ENCODE measurements around the gene CTIF.

The CTIF gene

DNA sequence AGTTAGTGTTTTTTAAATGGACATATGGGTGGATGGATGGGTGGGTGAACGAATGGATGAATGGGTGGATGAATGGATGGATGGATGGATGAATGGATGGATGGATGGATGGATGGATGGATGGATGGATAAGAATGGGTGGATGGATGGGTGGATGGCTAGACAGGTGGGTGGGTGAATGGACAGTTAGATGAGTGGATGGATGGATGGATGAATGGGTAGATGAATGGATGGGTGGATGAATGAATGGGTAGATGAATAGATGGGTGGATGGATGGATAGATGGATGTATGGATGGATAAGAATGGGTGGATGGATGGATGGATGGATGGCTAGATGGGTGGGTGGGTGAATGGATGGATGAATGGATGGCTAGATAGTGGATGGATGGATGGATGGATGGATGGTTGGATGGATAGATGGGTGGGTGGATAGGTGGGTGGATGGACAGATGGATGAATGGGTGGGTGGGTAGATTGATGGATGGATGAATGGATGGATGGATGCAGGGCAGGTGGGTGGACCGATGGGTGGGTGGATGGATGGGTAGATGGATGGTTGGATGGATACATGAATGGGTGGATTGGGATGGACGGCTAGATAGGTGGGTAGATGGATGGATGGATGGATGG lies 64.0 kb downstream of the CTIF start:
- DNase-seq (ENCODE audit: low spot score) = no peak

- DNase-seq (ENCODE audit: low spot score) = peak; percentile 33
Observed at GRCh38 chr18:48605408-48605845, 66.6 kb downstream of the CTIF start.

DNA sequence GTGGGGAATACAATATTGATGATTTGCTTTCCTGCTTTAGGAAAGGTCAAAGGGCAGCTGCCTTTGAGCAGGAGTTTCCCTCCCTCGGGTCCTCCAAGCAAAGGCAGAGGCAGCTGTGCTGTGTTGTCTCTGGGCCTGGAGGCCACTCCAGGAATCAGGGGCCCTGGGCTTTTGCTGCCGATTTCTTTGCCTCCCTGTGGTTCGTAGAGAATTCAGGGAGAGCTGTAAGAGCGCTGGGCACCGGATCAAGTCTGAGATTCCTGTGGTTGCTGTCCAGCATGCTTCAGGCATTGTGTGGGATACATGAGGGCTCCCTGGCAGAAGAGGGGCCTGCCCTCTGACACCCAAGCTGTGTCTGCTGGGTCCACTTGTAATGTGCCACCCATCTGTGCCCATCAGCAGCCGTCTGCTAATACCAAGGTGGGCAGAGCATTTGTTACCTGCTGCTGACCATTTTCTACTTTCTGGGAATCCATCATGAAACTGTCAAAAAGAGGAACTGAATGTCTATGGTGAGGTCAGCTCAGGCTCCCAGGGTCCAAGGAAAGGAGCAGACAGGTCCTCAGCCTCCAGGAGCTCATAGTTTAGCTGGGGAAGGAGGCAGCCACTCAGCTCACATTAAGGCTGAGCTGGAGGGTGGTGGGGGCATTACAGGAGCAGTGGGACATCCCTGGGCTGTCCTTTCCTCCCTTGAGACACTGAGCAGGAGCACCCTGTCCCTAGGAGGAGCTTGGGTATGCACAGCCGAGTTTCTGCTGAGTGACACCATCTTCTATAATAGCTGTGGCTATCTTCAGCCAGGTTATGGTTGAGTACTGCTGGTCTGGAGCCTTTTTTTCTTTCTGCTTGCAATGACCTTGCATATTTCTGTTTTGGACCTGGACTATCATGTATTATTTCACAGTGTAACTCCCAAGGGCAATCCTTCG lies 68.5 kb downstream of the CTIF start:
- no peak for DNase-seq (ENCODE audit: low spot score)

GRCh38 chr18:48608581-48608980 lies 69.8 kb downstream of the CTIF start:
- no peak for DNase-seq (ENCODE audit: low spot score)

- no peak for DNase-seq (ENCODE audit: low spot score)
Observed at GRCh38 chr18:48609114-48609513, 70.3 kb downstream of the CTIF start.

GRCh38 chr18:48609820-48610815 lies 71.3 kb downstream of the CTIF start:
- no peak for DNase-seq (ENCODE audit: low spot score)

DNA sequence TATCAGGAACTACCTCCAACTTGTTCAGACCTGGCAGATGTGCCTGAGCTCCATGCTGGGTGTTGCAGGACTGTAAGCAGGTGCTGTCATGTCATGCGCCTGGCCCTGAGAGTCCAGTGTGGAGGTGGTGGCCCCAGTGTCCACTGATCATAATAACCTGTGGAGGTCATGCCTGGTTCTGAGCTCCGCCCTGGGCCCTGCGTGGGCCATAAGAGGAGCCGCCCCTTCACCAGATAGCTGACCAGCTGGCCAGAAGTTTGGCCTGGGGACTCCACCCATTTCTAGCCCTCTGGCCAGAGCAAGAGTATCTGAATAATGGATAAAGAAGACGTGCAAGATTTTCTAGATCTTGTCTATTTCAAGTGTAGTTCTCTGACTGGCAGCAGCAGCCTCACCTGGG lies 72.4 kb downstream of the CTIF start:
- no peak for DNase-seq (ENCODE audit: low spot score)

DNA sequence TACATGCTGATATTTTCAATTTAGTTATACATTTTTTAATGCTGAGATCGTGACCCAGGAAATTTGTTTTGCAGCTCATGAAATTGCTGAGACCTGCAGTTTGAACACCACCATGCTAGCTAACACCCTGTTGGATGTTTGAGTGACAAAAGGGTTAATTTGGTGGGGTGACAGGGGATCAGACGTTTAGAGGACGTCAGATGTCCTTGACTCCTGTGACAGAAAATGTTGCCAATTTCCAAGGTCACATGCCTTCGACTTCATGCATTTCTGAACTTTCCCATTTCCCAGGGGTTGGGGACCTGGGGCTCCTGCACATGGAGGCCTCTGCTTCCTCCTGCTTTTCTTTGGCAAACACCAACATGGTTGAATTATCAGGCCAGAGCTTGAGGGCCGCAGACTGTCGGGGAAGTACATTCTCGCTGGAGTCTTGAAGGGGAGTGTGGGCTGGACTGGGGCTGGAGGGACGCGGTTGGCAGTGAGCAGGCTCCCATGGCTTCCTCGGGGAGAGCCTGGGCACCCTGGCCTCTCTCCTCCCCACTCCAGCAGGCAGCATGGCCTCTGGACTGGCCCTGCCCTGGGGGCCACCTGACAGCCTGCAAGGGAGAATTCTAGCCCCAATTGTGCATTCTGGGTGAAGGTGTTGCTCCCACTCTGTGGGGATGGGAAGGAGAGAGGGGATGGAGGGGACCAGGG lies 73.1 kb downstream of the CTIF start:
- DNase-seq (ENCODE audit: low spot score) = no peak

DNA sequence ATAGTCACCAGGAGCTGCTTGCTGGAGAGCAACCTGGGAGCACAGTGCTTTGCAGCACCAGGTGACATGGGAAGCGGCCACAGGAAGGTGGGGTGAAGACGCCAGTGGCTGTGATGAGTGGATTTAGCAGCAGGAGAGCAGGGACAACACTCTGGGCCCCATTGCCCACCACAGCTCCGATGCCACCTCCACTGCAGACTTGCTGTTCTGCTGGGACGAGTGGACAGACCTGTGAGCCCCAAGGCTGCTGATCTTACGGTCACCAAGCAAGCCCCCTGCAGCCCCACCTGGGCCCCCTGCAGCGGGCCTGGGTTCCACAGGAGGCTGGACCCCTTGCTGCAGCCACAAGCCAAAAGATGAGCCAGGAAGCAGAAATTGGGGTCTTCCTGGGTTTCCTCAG lies 73.7 kb downstream of the CTIF start:
- no peak for DNase-seq (ENCODE audit: low spot score)

DNA sequence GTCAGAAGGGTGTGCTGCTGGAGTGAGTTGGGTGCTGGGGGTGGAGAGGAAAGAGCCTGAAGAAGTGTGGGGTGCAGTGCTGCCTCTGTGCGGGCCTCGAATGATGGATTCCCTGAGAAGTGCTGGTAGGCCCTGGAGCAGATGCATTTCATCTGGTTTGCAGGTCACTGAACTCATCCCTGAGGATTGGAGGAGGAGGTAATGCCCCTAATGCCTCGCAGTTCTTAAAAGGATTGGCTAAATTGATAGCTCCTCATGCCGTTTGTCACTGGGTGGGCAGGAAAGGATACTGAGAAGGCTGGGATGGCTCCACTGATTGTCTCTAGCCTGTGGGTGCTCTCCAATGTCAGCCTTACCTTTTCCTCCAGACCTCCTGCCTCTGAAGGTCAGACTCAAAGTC lies 74.1 kb downstream of the CTIF start:
- DNase-seq (ENCODE audit: low spot score) = no peak

DNA sequence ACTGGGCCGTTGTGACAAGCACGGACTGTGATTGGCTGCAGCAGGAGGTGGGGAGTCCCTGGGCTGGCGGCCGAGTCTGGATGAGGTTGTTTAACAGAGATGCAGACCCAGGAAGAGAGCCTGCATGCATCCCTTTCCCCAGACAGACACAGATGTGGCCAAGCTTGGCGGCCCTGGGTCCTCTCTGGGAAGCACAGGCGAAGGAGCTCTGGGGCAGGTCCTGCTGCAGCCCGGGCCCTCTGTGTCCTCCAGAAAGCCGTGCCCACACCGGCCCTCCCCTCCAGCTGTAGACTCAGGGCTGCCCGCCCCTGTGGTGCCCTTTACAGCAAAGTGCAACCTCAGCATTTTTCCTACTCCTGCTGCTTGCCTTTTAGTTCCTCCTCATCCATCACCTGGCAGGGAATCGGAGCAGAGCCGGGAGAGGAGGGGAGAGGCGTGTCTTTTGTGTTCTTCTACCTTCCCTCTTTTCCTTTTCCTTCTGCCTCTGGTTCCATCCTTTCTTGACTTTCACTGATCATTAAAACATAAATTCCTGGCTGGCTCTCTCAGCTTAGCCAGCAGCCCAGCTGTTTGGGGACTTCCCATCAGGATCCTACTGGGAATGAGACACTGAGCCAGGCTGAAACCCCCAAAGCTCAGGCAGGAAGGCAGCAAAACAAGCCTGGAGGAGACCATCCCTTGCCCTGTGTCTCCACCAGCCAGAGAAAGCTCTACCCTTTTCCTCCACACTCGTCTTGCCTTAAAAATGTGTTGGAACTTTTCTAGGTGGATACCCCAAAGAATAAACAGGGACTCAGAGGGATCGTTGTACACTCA lies 75.0 kb downstream of the CTIF start:
- DNase-seq (ENCODE audit: low spot score) = no peak

DNA sequence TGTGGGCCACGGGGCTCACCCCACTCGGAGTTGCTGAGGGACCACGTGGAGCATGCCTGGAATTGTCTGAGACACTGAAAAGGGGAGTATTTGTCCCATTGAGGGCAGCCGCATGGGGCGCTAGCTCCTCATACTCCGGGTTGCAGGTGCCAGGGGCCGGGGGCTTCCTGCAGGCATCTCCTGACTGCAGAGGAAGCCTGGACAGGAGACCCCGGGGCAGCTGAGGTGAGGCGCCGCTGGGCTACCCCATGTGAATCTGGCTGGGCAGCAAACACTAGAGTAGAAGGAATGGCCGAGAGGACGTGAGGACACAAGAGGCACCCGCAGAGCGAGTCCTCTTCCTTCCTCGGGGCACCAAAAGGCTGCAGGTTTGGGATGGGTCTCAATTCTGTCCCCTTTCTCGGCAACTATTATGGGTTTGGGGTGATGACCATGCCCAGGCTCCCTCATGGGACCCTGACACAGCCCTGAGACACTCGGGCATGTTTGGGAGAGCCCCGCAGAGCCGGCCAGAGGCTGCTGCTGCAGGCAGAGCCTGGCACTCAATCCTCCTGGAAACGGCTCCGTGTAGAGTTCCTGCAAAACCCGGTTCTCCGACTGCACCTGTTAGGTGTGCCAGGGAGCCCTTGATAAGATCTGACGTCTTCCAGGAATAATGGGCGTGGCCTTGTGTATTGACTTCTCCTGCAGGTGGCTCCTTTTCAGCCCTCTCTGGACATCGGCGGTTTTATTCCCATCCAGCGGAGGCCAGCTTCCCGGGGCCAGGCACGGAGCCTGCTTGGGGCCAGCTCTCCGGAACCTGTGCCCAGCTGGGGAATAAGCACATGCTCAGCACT lies 77.0 kb downstream of the CTIF start:
- no peak for DNase-seq (ENCODE audit: low spot score)

- no peak for DNase-seq (ENCODE audit: low spot score)
Observed at GRCh38 chr18:48616484-48617255, 77.8 kb downstream of the CTIF start.

DNA sequence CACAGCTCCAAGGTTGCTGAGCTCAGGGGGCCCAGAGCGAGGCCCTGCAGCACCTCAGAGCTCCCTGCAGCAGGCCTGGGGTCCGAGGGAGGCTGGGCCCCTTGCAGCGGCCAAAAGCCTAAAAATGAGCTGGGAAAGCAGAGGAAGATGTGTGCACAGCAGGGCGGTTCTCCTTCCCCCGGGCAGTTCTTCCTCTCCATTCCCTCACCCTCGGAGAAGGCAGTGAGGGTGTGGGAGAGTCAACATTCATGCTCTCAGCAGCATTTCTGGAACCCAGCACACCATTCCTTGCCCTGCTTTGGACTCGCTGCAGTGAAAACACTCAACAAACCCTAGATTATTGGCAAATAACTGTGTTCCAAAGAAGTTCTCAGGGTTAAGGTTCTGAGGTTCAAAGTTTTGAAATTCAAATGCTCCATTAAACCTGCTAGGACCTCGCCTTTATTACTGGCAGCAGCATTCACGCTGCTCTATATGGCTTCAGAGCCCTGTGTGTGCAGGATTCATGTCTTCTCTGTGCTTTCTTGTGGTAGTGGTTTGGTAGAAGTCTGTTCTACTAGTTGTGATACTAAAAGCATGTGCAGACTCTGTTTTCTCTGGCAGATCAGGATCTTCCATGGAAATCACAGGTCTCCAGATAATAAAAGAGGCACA lies 79.1 kb downstream of the CTIF start:
- no peak for DNase-seq (ENCODE audit: low spot score)

DNA sequence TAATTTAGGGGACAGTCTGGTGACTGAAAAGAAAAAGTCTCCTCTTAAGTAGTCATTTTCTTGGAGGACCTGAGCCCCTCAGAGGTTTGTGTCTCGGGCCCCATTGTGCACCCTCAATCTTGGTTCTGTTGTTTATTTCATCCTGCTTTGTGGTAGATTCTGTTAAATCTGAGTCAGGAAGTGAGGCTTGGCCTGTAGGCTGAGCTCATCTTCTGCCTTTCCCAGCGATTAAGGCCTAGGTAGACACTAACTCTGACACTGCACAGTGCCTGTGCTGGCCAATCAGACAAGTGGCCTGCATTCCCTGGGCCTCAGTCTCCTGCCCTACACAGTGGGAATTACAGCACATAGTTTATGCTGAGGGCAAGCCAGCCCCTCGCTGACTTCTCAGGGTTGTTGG lies 80.2 kb downstream of the CTIF start:
- no peak for DNase-seq (ENCODE audit: low spot score)

DNA sequence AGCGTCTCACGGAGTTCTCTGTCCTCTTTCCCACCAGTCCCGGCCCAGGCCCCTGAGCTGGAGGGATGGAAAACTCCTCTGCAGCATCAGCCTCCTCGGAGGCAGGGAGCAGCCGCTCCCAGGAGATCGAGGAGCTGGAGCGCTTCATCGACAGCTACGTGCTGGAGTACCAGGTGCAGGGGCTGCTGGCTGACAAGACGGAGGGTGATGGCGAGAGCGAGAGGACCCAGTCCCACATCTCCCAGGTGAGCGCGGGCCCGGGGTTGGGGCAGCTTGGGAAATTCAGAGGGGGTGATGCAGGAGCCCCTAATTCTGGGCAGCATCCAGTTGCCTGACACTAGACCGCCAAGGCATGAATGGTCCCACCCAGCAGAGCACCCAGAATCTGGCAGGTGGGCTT lies 80.7 kb downstream of the CTIF start:
- no peak for DNase-seq (ENCODE audit: low spot score)

DNA sequence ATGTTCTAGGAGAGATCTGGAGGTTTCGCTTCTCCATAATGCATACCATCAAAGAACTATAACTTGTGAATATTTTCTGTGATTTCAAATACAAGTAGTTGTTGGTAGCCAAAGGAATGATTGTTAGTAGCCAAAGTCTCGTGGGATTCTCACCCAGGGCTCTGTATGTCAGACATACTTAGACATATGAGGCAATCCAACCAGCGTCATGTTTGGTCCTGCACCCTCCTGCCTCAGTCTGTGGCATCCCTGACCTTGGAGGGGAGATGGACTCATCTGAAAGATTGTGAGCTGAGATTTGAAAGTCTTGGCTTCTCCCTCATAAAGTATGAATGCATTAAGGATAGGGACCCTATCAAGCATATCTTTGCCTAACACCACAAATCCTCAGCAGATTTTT lies 81.2 kb downstream of the CTIF start:
- DNase-seq (ENCODE audit: low spot score) = no peak

DNA sequence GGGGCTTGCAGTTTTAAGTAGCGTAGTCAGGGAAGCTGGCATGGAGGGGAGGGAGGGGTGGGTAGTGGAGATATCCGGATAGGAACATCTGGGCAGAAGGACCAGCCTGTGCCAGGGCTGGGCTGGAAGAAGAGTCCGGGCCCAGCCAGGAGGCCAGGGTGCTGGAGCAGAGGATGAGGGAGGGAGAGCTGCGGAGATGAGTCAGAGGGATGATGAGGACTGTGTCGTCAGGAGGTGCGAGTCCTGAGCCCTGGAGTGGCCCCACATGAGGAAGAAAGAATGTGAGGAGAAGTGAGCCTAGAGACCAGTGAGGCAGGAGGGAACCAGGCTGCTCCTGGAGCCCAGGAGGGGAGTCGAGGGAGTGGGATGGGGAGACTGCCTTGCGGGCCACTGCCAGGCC lies 82.4 kb downstream of the CTIF start:
- DNase-seq (ENCODE audit: low spot score) = no peak
